AG04449 (cell line): ENCODE data around the gene UNC5C.

Experiments
- CTCF ChIA-PET: fragments of 350-600 bp; formaldehyde crosslinking; extraction: SDS; loops from one replicate; lab custom pipeline; 2021; ENCODE audit warnings: antibody characterized with exemption; lab: Yijun Ruan, JAX
- POLR2A ChIA-PET: fragments of 400-600, 350-600 bp; formaldehyde crosslinking; extraction: SDS; loops from one replicate; lab custom pipeline; 2020; ENCODE audit warnings: antibody characterized with exemption, inconsistent platforms; lab: Yijun Ruan, JAX
- DNase-seq: peaks from one replicate; pipeline ENCODE4 v3.0.0-alpha.2; 2010; ENCODE audit warnings: low read depth, low spot score
- H3K4me3 ChIP-seq: 2 replicates; pipeline ENCODE4 v1.5.1; 2011; ENCODE audit warnings: low read depth, mild to moderate bottlenecking, control low read depth, low read length
- CTCF ChIP-seq: IDR thresholded peaks from one replicate; pipeline ENCODE4 v1.5.1; 2011; ENCODE audit warnings: mild to moderate bottlenecking, moderate library complexity, low read length, control low read depth, inconsistent platforms; ENCODE audit not compliant: insufficient read depth; ENCODE audit errors: missing control alignments

The UNC5C gene

GRCh38 chr4:95213366-95213765, 335.4 kb downstream of the UNC5C start:
- POLR2A ChIA-PET = no interaction called here

GRCh38 chr4:95212692-95213091, 336.1 kb downstream of the UNC5C start:
- ChIA-PET CTCF (no interaction called here), POLR2A (no interaction called here)
- no peak for TF ChIP-seq CTCF
- H3K4me3 ChIP-seq = no peak overlapping the region
- DNase-seq = no peak

More at GRCh38 chr4:95213366-95213765, 335.4 kb downstream of the UNC5C start:
- H3K4me3 ChIP-seq = no peak overlapping the region
- DNase-seq = no peak
- no peak for TF ChIP-seq CTCF
- CTCF ChIA-PET = interaction anchor here (1.3 kb wide), 1 partner anchor 43 kb away, joined by 3 read pairs; no protein-coding TSS in a partner anchor

GRCh38 chr4:95209927-95210326, 338.8 kb downstream of the UNC5C start:
- H3K4me3 ChIP-seq = no peak overlapping the region
- ChIA-PET CTCF (no interaction called here), POLR2A (no interaction called here)
- no peak for TF ChIP-seq CTCF
- DNase-seq = no peak

- DNase-seq = no peak
- ChIA-PET POLR2A (no interaction called here), CTCF (interaction anchor here (1.4 to 1.6 kb wide), 2 partner anchors 10 to 39 kb away, joined by 3 to 5 read pairs; no protein-coding TSS in a partner anchor)
- no peak overlapping the region for H3K4me3 ChIP-seq
- TF ChIP-seq CTCF = peak; percentile 1
These were observed 343.9 kb downstream of the UNC5C start for GRCh38 chr4:95204873-95205272.

GRCh38 chr4:95204267-95204844, 344.4 kb downstream of the UNC5C start:
- CTCF ChIA-PET = interaction anchor here (1.4 to 1.6 kb wide), 2 partner anchors 10 to 39 kb away, joined by 3 to 5 read pairs; no protein-coding TSS in a partner anchor
- no peak for TF ChIP-seq CTCF
- POLR2A ChIA-PET = no interaction called here
- no peak for DNase-seq
- no peak overlapping the region for H3K4me3 ChIP-seq

GRCh38 chr4:95198961-95199360, 349.8 kb downstream of the UNC5C start:
- DNase-seq = no peak
- ChIA-PET CTCF (no interaction called here), POLR2A (no interaction called here)
- no peak overlapping the region for H3K4me3 ChIP-seq
- TF ChIP-seq CTCF = no peak
